H1 (cell line): ENCODE data around the gene NDUFA6. TPM values are rescaled to one million over a fixed set of nuclear protein-coding genes. Genes with fewer than 3 reads are reported as not detected.

Experiments
- CTBP2 ChIP-seq: IDR thresholded peaks from 2 replicates; pipeline ENCODE4 v1.7.0; 2011; ENCODE audit warnings: borderline replicate concordance, mild to moderate bottlenecking, moderate library complexity, mixed read lengths, low read length; ENCODE audit not compliant: insufficient read depth, insufficient read length
- SP1 ChIP-seq: IDR thresholded peaks from 2 replicates; pipeline ENCODE4 v1.6.1; 2011; ENCODE audit warnings: low read depth, low read length
- polyA plus RNA-seq, 7 experiments: library from polyadenylated mRNA; depleted of rRNA in 3 of 7; stranded (reverse) in 5 of 7; unstranded in 2 of 7; fragments of >200 nt in 5 of 7; fragments of 200-250 nt in 2 of 7; gene quantifications; 1 replicate in 5 of 7; 2 replicates in 1 of 7; 4 replicates in 1 of 7; pipeline versions ENCODE4 v1.2.1 to v1.2.3, GENCODE V29; 2011 to 2013; ENCODE audit warnings: missing spikeins in 2 of 7, mixed read lengths in 2 of 7
- total RNA-seq: library from RNA; stranded (reverse); fragmentation: NEBNext Ultra II Directional; extraction: Animal tissue kit (Norgen Biotek cat#: 25700); gene quantifications from 2 replicates; pipeline ENCODE4 v1.2.1, GENCODE V29; 2021

The NDUFA6 gene
- total and polyA plus RNA-seq, 2 of the 8 experiments (the other 6 are each of a cell fraction or from before 2014, with no cell fraction given): 76.2 to 105 TPM

DNA sequence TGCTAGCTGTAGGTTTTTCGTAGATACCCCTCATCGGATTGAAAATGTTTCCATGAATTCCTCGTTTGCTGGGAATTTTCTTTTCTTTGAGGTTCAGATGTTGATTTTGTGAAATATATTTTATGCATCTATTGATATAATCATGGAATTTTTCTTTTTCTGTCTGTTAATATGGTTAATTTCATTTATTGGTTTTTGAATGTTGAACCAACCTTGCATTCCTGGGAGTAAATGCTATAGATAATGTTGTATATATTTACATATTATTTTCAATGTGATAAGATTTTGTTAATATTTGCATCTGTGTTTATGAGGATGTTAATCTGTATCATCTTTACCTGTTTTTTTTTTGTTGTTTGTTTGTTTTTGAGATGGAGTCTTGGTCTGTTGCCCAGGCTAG is 10.6 kb upstream of the NDUFA6 start (continued):
- TF ChIP-seq CTBP2 (no peak), SP1 (no peak)
- TF ChIP-seq, all 59 proteins: peak for 0
